ENCODE results near the gene SLMAP. TPM values are rescaled to one million over a fixed set of nuclear protein-coding genes. Genes with fewer than 3 reads are reported as not detected.
A peak's percentile ranks its signal among the peaks of the same experiment; 100 is the strongest.

Gene SLMAP
- total and polyA plus RNA-seq, 7 donors = 31.2 to 180 (median 106) TPM

GRCh38 chr3:57918123-57918837 is 162.2 kb downstream of the SLMAP start:
- no peak for TF ChIP-seq CTCF (IDR thresholded peaks at IDR 0.05)
- H3K36me3 ChIP-seq (ENCODE audit: insufficient read depth in 1 of 2, low read depth in 1 of 2) = peaks cover 0 to 100% of the 10 kb centered on the region in 2 donors
- peak overlapping the region; percentile 7 for H3K27ac ChIP-seq
- intact Hi-C loops (cut with DNase I) = no loop called here
- H3K4me3 ChIP-seq = no peak overlapping the region
- H3K4me1 ChIP-seq = peaks cover 7% of the 10 kb centered on the region
- WGBS, 3 donors = 52 to 87% (median 85%) methylated on average over 2 of the region's 2 CpGs
- H3K27me3 ChIP-seq (ENCODE audit: insufficient read depth in 3 of 3, low read length in 2 of 3) = no peaks in the 10 kb centered on the region
- H3K9me3 ChIP-seq = no peaks in the 10 kb centered on the region
- peak; percentile 38 to 63 (median 46) for ATAC-seq
- DNase-seq = no peak

- no peak overlapping the region for H3K4me3 ChIP-seq
- H3K9me3 ChIP-seq = no peaks in the 10 kb centered on the region
- DNase-seq (no peak), ATAC-seq (peak in 1 of 4 donors; percentile 12)
- intact Hi-C loops (cut with DNase I) = no loop called here
- H3K36me3 ChIP-seq (ENCODE audit: insufficient read depth in 1 of 2, low read depth in 1 of 2) = peaks cover 0 to 93% of the 10 kb centered on the region in 2 donors
- no peak for TF ChIP-seq CTCF (IDR thresholded peaks at IDR 0.05)
- no peak overlapping the region for H3K27ac ChIP-seq
- H3K4me1 ChIP-seq = peaks cover 7% of the 10 kb centered on the region
- no peaks in the 10 kb centered on the region for H3K27me3 ChIP-seq (ENCODE audit: insufficient read depth in 3 of 3, low read length in 2 of 3)
Measured at GRCh38 chr3:57919987-57920386, 163.9 kb downstream of the SLMAP start.

- Histone ChIP-seq H3K27me3 (ENCODE audit: insufficient read depth in 3 of 3, low read length in 2 of 3) (no peaks in the 10 kb centered on the region), H3K36me3 (ENCODE audit: insufficient read depth in 1 of 2, low read depth in 1 of 2) (peaks cover 0 to 90% of the 10 kb centered on the region in 2 donors), H3K4me3 (no peak overlapping the region), H3K4me1 (peaks cover 6% of the 10 kb centered on the region), H3K27ac (peak overlapping the region; percentile 6), H3K9me3 (no peaks in the 10 kb centered on the region)
- TF ChIP-seq CTCF (IDR thresholded peaks at IDR 0.05) = no peak
- intact Hi-C loops (cut with DNase I) = no loop called here
- ATAC-seq = peak in 3 of 4 donors; percentile 23 to 66 (median 38)
- no peak for DNase-seq
Measured at GRCh38 chr3:57923101-57923500, 167.0 kb downstream of the SLMAP start.

- intact Hi-C loops (cut with DNase I) = no loop called here
- ATAC-seq (no peak), DNase-seq (no peak)
- WGBS, 3 donors = 88 to 94% (median 91%) methylated on average over 2 of the region's 2 CpGs
- H3K9me3 ChIP-seq = no peaks in the 10 kb centered on the region
- H3K36me3 ChIP-seq (ENCODE audit: insufficient read depth in 1 of 2, low read depth in 1 of 2) = peaks cover 0 to 90% of the 10 kb centered on the region in 2 donors
- peaks cover 3% of the 10 kb centered on the region for H3K4me1 ChIP-seq
- H3K27me3 ChIP-seq (ENCODE audit: insufficient read depth in 3 of 3, low read length in 2 of 3) = no peaks in the 10 kb centered on the region
- H3K4me3 ChIP-seq = no peak overlapping the region
- no peak overlapping the region for H3K27ac ChIP-seq
- TF ChIP-seq CTCF (IDR thresholded peaks at IDR 0.05) = no peak
Measured at GRCh38 chr3:57923752-57924151, 167.6 kb downstream of the SLMAP start.

- ATAC-seq (peak in 2 of 4 donors; percentile 70 to 74), DNase-seq (no peak)
- WGBS, 3 donors = 27 to 41% (median 34%) methylated on average over 5 of the region's 5 CpGs
- Histone ChIP-seq H3K36me3 (ENCODE audit: insufficient read depth in 1 of 2, low read depth in 1 of 2) (peaks cover 0 to 89% of the 10 kb centered on the region in 2 donors), H3K9me3 (no peaks in the 10 kb centered on the region), H3K4me1 (peaks cover 3% of the 10 kb centered on the region), H3K4me3 (no peak overlapping the region), H3K27ac (no peak overlapping the region), H3K27me3 (ENCODE audit: insufficient read depth in 3 of 3, low read length in 2 of 3) (no peaks in the 10 kb centered on the region)
- intact Hi-C loops (cut with DNase I) = no loop called here
- no peak for TF ChIP-seq CTCF (IDR thresholded peaks at IDR 0.05)
Measured at GRCh38 chr3:57927166-57927565, 171.1 kb downstream of the SLMAP start.

Data from psoas muscle (tissue), 8 donors.